ENCODE results near the gene SLC11A1. TPM values are rescaled to one million over a fixed set of nuclear protein-coding genes. Genes with fewer than 3 reads are reported as not detected.

SLC11A1 gene
- total and polyA plus RNA-seq, 8 donors: 4.2 to 20.4 (median 8.9) TPM; not detected in 1

GRCh38 chr2:218368150-218368528, 13.9 kb upstream of the SLC11A1 start:
- H3K4me3 ChIP-seq: peak overlapping the region; percentile 41 to 64 (median 56)
- no peaks in the 10 kb centered on the region for H3K36me3 ChIP-seq
- 55 to 59% (median 57%) methylated on average over 21 of the region's 21 CpGs for WGBS, 5 donors
- DNase-seq: no peak
- H3K27me3 ChIP-seq: no peaks in the 10 kb centered on the region
- peak overlapping the region; percentile 85 to 98 (median 97) for H3K27ac ChIP-seq
- TF ChIP-seq EP300 (IDR thresholded peaks at IDR 0.05) (no peak), POLR2AphosphoS5 (IDR thresholded peaks at IDR 0.05) (no peak), CTCF (IDR thresholded peaks at IDR 0.05) (no peak), POLR2A (IDR thresholded peaks at IDR 0.05) (no peak)
- intact Hi-C loops (cut with DNase I; ENCODE audit: low total_unique reads): no loop called here
- H3K4me1 ChIP-seq: peaks cover 9 to 36% (median 29%) of the 10 kb centered on the region in 4 donors
- H3K9me3 ChIP-seq: peaks cover 0 to 6% (median 0%) of the 10 kb centered on the region in 4 donors

- peak in 1 of 2 donors; percentile 70 for DNase-seq
- Histone ChIP-seq H3K9me3 (peaks cover 0 to 6% (median 0%) of the 10 kb centered on the region in 4 donors), H3K27ac (peak overlapping the region; percentile 85 to 98 (median 97)), H3K27me3 (no peaks in the 10 kb centered on the region), H3K4me1 (peaks cover 9 to 36% (median 29%) of the 10 kb centered on the region in 4 donors), H3K36me3 (no peaks in the 10 kb centered on the region), H3K4me3 (peak overlapping the region; percentile 41 to 64 (median 56))
- intact Hi-C loops (cut with DNase I; ENCODE audit: low total_unique reads): no loop called here
- WGBS, 5 donors: 25 to 40% (median 27%) methylated on average over 27 of the region's 27 CpGs
- TF ChIP-seq POLR2AphosphoS5 (IDR thresholded peaks at IDR 0.05) (peak in 2 of 3 donors; percentile 1 to 3), EP300 (IDR thresholded peaks at IDR 0.05) (no peak)
Observed at GRCh38 chr2:218368621-218369153, 13.4 kb upstream of the SLC11A1 start.

GRCh38 chr2:218369330-218369729, 12.7 kb upstream of the SLC11A1 start:
- H3K27ac ChIP-seq: peak overlapping the region; percentile 29 to 98 (median 97)
- TF ChIP-seq POLR2AphosphoS5 (IDR thresholded peaks at IDR 0.05): no peak
- no peak for TF ChIP-seq POLR2A (IDR thresholded peaks at IDR 0.05)
- no peak for TF ChIP-seq EP300 (IDR thresholded peaks at IDR 0.05)
- no peak for TF ChIP-seq CTCF (IDR thresholded peaks at IDR 0.05)
- H3K36me3 ChIP-seq: no peaks in the 10 kb centered on the region
- intact Hi-C loops (cut with DNase I; ENCODE audit: low total_unique reads): no loop called here
- no peak for DNase-seq
- H3K27me3 ChIP-seq: no peaks in the 10 kb centered on the region
- peaks cover 9 to 36% (median 29%) of the 10 kb centered on the region in 4 donors for H3K4me1 ChIP-seq
- WGBS, 5 donors: 21 to 36% (median 25%) methylated on average over 2 of the region's 2 CpGs
- H3K9me3 ChIP-seq: peaks cover 0 to 6% (median 0%) of the 10 kb centered on the region in 4 donors
- no peak overlapping the region for H3K4me3 ChIP-seq

GRCh38 chr2:218370410-218371063, 11.5 kb upstream of the SLC11A1 start:
- H3K9me3 ChIP-seq: peaks cover 0 to 6% (median 0%) of the 10 kb centered on the region in 4 donors
- peak in 1 of 2 donors; percentile 53 for DNase-seq
- intact Hi-C loops (cut with DNase I; ENCODE audit: low total_unique reads): no loop called here
- no peak overlapping the region for H3K4me3 ChIP-seq
- H3K36me3 ChIP-seq: no peaks in the 10 kb centered on the region
- 61 to 82% (median 79%) methylated on average over 11 of the region's 11 CpGs for WGBS, 5 donors
- H3K4me1 ChIP-seq: peaks cover 9 to 36% (median 29%) of the 10 kb centered on the region in 4 donors
- H3K27ac ChIP-seq: peak overlapping the region in 4 of 5 donors; percentile 96 to 98 (median 98)
- peak; percentile 20 for TF ChIP-seq EP300 (IDR thresholded peaks at IDR 0.05)
- peak; percentile 11 to 76 (median 76) for TF ChIP-seq POLR2AphosphoS5 (IDR thresholded peaks at IDR 0.05)
- no peak for TF ChIP-seq CTCF (IDR thresholded peaks at IDR 0.05)
- H3K27me3 ChIP-seq: no peaks in the 10 kb centered on the region

GRCh38 chr2:218371983-218372350, 10.1 kb upstream of the SLC11A1 start:
- H3K4me3 ChIP-seq: no peak overlapping the region
- H3K9me3 ChIP-seq: no peaks in the 10 kb centered on the region
- no peaks in the 10 kb centered on the region for H3K36me3 ChIP-seq
- no peak for DNase-seq
- H3K27ac ChIP-seq: peak overlapping the region in 4 of 5 donors; percentile 71 to 98 (median 96)
- intact Hi-C loops (cut with DNase I; ENCODE audit: low total_unique reads): no loop called here
- TF ChIP-seq EP300 (IDR thresholded peaks at IDR 0.05): no peak
- TF ChIP-seq CTCF (IDR thresholded peaks at IDR 0.05): no peak
- TF ChIP-seq POLR2AphosphoS5 (IDR thresholded peaks at IDR 0.05): no peak
- no peak for TF ChIP-seq POLR2A (IDR thresholded peaks at IDR 0.05)
- H3K4me1 ChIP-seq: peaks cover 9 to 36% (median 27%) of the 10 kb centered on the region in 4 donors
- no peaks in the 10 kb centered on the region for H3K27me3 ChIP-seq

All from stomach (tissue), 9 donors.